ENCODE measurements around the gene FOSL2.

Gene FOSL2

DNA sequence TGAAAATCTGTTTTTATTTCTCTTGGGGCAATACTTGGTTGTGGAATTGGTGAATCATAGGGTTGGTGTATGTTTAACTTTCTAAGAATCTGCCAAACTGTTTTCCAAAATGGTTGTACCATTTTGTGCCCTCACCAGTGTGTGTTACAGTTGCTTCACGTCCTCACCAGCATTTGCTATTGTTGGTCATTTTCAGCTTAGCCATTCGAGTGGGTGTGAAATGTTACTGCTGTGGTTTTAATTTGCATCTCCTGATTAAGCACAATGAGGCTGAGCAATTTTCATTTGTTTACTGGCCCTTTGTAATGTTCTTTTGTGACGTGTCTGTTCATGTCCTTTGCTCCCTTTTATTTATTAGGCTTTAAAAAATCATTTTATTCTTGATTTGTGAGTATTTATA, 49.7 kb downstream of the FOSL2 start:
- Histone ChIP-seq H3K79me2 (ENCODE audit: low read length) (no peaks in the 10 kb centered on the region), H3K4me3 (ENCODE audit: low read length) (no peak overlapping the region), H3F3A (ENCODE audit: insufficient read depth, low read length) (no peaks in the 10 kb centered on the region), H3K9me2 (replicated peaks; ENCODE audit: insufficient read depth, low read length) (no peaks in the 10 kb centered on the region), H3K9ac (ENCODE audit: low read length) (no peak overlapping the region), H3K4me2 (ENCODE audit: low read depth, low read length) (no peak overlapping the region), H3K36me3 (replicated peaks; ENCODE audit: insufficient read depth, low read length) (no peaks in the 10 kb centered on the region), H3K4me1 (ENCODE audit: low read length) (no peaks in the 10 kb centered on the region), H3K27me3 (replicated peaks; ENCODE audit: insufficient read depth, low read length) (no peaks in the 10 kb centered on the region), H4K20me1 (ENCODE audit: insufficient read depth, low read length) (no peaks in the 10 kb centered on the region), H3K9me3 (replicated peaks; ENCODE audit: insufficient read depth, low read length) (no peaks in the 10 kb centered on the region), H2AFZ (ENCODE audit: low read length) (no peak overlapping the region), H3K27ac (ENCODE audit: low read length) (no peak overlapping the region)
- no peak for DNase-seq
- TF ChIP-seq EZH2 (optimal IDR thresholded peaks at IDR 0.05; ENCODE audit: low read depth, low read length) (no peak), CTCF (IDR thresholded peaks at IDR 0.05; ENCODE audit: low read length) (no peak), EZH2phosphoT487 (IDR thresholded peaks at IDR 0.05; ENCODE audit: low read length) (no peak)

GRCh38 chr2:28444956-28445355, 52.3 kb downstream of the FOSL2 start:
- H3K4me1 ChIP-seq (ENCODE audit: low read length): no peaks in the 10 kb centered on the region
- no peaks in the 10 kb centered on the region for H3F3A ChIP-seq (ENCODE audit: insufficient read depth, low read length)
- no peak overlapping the region for H3K4me3 ChIP-seq (ENCODE audit: low read length)
- TF ChIP-seq EZH2 (optimal IDR thresholded peaks at IDR 0.05; ENCODE audit: low read depth, low read length): no peak
- no peak for TF ChIP-seq EZH2phosphoT487 (IDR thresholded peaks at IDR 0.05; ENCODE audit: low read length)
- no peak for TF ChIP-seq CTCF (IDR thresholded peaks at IDR 0.05; ENCODE audit: low read length)
- H3K9me2 ChIP-seq (replicated peaks; ENCODE audit: insufficient read depth, low read length): no peaks in the 10 kb centered on the region
- no peak for DNase-seq
- no peak overlapping the region for H3K27ac ChIP-seq (ENCODE audit: low read length)
- no peak overlapping the region for H3K4me2 ChIP-seq (ENCODE audit: low read depth, low read length)
- no peaks in the 10 kb centered on the region for H3K27me3 ChIP-seq (replicated peaks; ENCODE audit: insufficient read depth, low read length)
- no peak overlapping the region for H3K9ac ChIP-seq (ENCODE audit: low read length)
- no peaks in the 10 kb centered on the region for H3K9me3 ChIP-seq (replicated peaks; ENCODE audit: insufficient read depth, low read length)
- no peaks in the 10 kb centered on the region for H3K79me2 ChIP-seq (ENCODE audit: low read length)
- no peak overlapping the region for H2AFZ ChIP-seq (ENCODE audit: low read length)
- no peaks in the 10 kb centered on the region for H3K36me3 ChIP-seq (replicated peaks; ENCODE audit: insufficient read depth, low read length)
- H4K20me1 ChIP-seq (ENCODE audit: insufficient read depth, low read length): no peaks in the 10 kb centered on the region

GRCh38 chr2:28445448-28446258, 53.0 kb downstream of the FOSL2 start:
- Histone ChIP-seq H3K4me2 (ENCODE audit: low read depth, low read length) (no peak overlapping the region), H3K27me3 (replicated peaks; ENCODE audit: insufficient read depth, low read length) (no peaks in the 10 kb centered on the region), H3K27ac (ENCODE audit: low read length) (no peak overlapping the region), H3K79me2 (ENCODE audit: low read length) (no peaks in the 10 kb centered on the region), H3K4me3 (ENCODE audit: low read length) (no peak overlapping the region), H3K9me2 (replicated peaks; ENCODE audit: insufficient read depth, low read length) (no peaks in the 10 kb centered on the region), H3F3A (ENCODE audit: insufficient read depth, low read length) (no peaks in the 10 kb centered on the region), H3K9me3 (replicated peaks; ENCODE audit: insufficient read depth, low read length) (no peaks in the 10 kb centered on the region), H3K4me1 (ENCODE audit: low read length) (no peaks in the 10 kb centered on the region), H4K20me1 (ENCODE audit: insufficient read depth, low read length) (no peaks in the 10 kb centered on the region), H2AFZ (ENCODE audit: low read length) (no peak overlapping the region), H3K36me3 (replicated peaks; ENCODE audit: insufficient read depth, low read length) (no peaks in the 10 kb centered on the region), H3K9ac (ENCODE audit: low read length) (no peak overlapping the region)
- no peak for DNase-seq
- TF ChIP-seq EZH2phosphoT487 (IDR thresholded peaks at IDR 0.05; ENCODE audit: low read length) (no peak), EZH2 (optimal IDR thresholded peaks at IDR 0.05; ENCODE audit: low read depth, low read length) (no peak), CTCF (IDR thresholded peaks at IDR 0.05; ENCODE audit: low read length) (no peak)
